ENCODE measurements around the gene AGBL1. TPM values are rescaled to one million over a fixed set of nuclear protein-coding genes. Genes with fewer than 3 reads are reported as not detected.

Gene AGBL1
- total RNA-seq, 1 experiment from 2014 or later: not detected

DNA sequence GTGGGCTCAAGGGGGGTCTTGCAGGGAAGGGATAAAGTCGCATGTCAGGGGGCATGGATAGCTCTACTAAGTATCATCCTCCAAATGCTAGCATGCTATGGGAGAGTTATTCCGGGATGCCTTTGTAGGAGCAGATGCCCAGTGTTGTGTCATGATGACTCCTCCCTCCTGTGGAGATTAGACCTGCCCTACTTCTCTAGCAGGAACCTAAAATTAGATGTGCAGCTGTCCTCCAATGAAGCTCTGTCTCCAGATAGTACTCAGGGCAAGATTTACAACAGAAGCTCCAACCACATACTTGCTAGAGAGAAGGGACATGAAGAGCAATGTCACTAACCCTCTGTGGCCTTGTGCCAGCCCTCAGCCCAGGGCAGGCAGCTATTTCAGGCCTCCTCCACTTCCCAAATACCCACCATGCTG lies 82.5 kb downstream of the AGBL1 start:
- H3K4me2 ChIP-seq (ENCODE audit: low read depth, low read length, poor library complexity, severe bottlenecking): no peak overlapping the region
- H3K36me3 ChIP-seq (ENCODE audit: insufficient read depth, low read length): no peaks in the 10 kb centered on the region
- no peak overlapping the region for H3K27ac ChIP-seq (ENCODE audit: low read length)
- H3K4me3 ChIP-seq (ENCODE audit: low read length): no peak overlapping the region
- no peak for DNase-seq
- H2AFZ ChIP-seq (ENCODE audit: low read length): no peak overlapping the region
- peaks cover 4% of the 10 kb centered on the region for H3K4me1 ChIP-seq (ENCODE audit: low read length)
- H4K20me1 ChIP-seq (ENCODE audit: insufficient read depth, low read depth, low read length): no peaks in the 10 kb centered on the region
- no peaks in the 10 kb centered on the region for H3K9me3 ChIP-seq (ENCODE audit: low read length)
- H3K9me2 ChIP-seq (replicated peaks; ENCODE audit: insufficient read depth, low read length): no peaks in the 10 kb centered on the region
- H3K27me3 ChIP-seq (ENCODE audit: low read length): no peaks in the 10 kb centered on the region
- no peak overlapping the region for H3K9ac ChIP-seq (ENCODE audit: low read length)
- H3K79me2 ChIP-seq (ENCODE audit: low read length): no peaks in the 10 kb centered on the region

DNA sequence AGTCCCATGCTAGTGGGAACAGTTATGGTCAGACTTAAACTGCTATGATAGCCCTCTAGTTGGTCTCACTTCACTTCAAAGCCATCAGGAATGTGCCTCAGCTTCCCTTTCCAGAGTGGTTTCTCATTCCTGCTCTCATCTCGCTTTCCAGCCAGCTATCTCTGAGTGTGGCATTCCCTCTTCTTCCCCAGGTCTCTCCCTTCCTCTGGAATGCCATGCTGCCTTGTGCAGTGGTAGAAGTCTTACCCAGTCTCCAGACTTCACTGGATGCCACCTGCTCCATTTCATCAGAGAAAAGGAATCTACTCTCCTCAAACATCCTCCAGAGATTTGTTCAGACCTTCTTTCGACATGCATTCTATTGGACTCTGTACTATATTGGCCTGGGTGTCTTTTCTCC lies 83.0 kb downstream of the AGBL1 start:
- DNase-seq: no peak
- Histone ChIP-seq H3K4me3 (ENCODE audit: low read length) (no peak overlapping the region), H3K4me1 (ENCODE audit: low read length) (no peaks in the 10 kb centered on the region), H3K4me2 (ENCODE audit: low read depth, low read length, poor library complexity, severe bottlenecking) (no peak overlapping the region), H3K27ac (ENCODE audit: low read length) (no peak overlapping the region), H3K9me3 (ENCODE audit: low read length) (no peaks in the 10 kb centered on the region), H3K36me3 (ENCODE audit: insufficient read depth, low read length) (no peaks in the 10 kb centered on the region), H4K20me1 (ENCODE audit: insufficient read depth, low read depth, low read length) (no peaks in the 10 kb centered on the region), H3K79me2 (ENCODE audit: low read length) (no peaks in the 10 kb centered on the region), H3K9ac (ENCODE audit: low read length) (no peak overlapping the region), H2AFZ (ENCODE audit: low read length) (no peak overlapping the region), H3K27me3 (ENCODE audit: low read length) (no peaks in the 10 kb centered on the region), H3K9me2 (replicated peaks; ENCODE audit: insufficient read depth, low read length) (no peaks in the 10 kb centered on the region)

GRCh38 chr15:86163816-86164215 lies 84.1 kb downstream of the AGBL1 start:
- H3K27me3 ChIP-seq (ENCODE audit: low read length): no peaks in the 10 kb centered on the region
- H3K36me3 ChIP-seq (ENCODE audit: insufficient read depth, low read length): no peaks in the 10 kb centered on the region
- no peak overlapping the region for H3K4me2 ChIP-seq (ENCODE audit: low read depth, low read length, poor library complexity, severe bottlenecking)
- no peaks in the 10 kb centered on the region for H3K4me1 ChIP-seq (ENCODE audit: low read length)
- no peaks in the 10 kb centered on the region for H4K20me1 ChIP-seq (ENCODE audit: insufficient read depth, low read depth, low read length)
- H2AFZ ChIP-seq (ENCODE audit: low read length): no peak overlapping the region
- H3K27ac ChIP-seq (ENCODE audit: low read length): no peak overlapping the region
- H3K4me3 ChIP-seq (ENCODE audit: low read length): no peak overlapping the region
- no peak for DNase-seq
- no peaks in the 10 kb centered on the region for H3K79me2 ChIP-seq (ENCODE audit: low read length)
- no peaks in the 10 kb centered on the region for H3K9me3 ChIP-seq (ENCODE audit: low read length)
- H3K9me2 ChIP-seq (replicated peaks; ENCODE audit: insufficient read depth, low read length): no peaks in the 10 kb centered on the region
- H3K9ac ChIP-seq (ENCODE audit: low read length): no peak overlapping the region

GRCh38 chr15:86164232-86164898 lies 84.7 kb downstream of the AGBL1 start:
- Histone ChIP-seq H3K79me2 (ENCODE audit: low read length) (no peaks in the 10 kb centered on the region), H3K9ac (ENCODE audit: low read length) (no peak overlapping the region), H3K27ac (ENCODE audit: low read length) (no peak overlapping the region), H3K9me2 (replicated peaks; ENCODE audit: insufficient read depth, low read length) (no peaks in the 10 kb centered on the region), H4K20me1 (ENCODE audit: insufficient read depth, low read depth, low read length) (no peaks in the 10 kb centered on the region), H3K4me1 (ENCODE audit: low read length) (no peaks in the 10 kb centered on the region), H3K36me3 (ENCODE audit: insufficient read depth, low read length) (no peaks in the 10 kb centered on the region), H3K4me3 (ENCODE audit: low read length) (no peak overlapping the region), H3K9me3 (ENCODE audit: low read length) (no peaks in the 10 kb centered on the region), H3K27me3 (ENCODE audit: low read length) (no peaks in the 10 kb centered on the region), H3K4me2 (ENCODE audit: low read depth, low read length, poor library complexity, severe bottlenecking) (no peak overlapping the region), H2AFZ (ENCODE audit: low read length) (no peak overlapping the region)
- DNase-seq: no peak

DNA sequence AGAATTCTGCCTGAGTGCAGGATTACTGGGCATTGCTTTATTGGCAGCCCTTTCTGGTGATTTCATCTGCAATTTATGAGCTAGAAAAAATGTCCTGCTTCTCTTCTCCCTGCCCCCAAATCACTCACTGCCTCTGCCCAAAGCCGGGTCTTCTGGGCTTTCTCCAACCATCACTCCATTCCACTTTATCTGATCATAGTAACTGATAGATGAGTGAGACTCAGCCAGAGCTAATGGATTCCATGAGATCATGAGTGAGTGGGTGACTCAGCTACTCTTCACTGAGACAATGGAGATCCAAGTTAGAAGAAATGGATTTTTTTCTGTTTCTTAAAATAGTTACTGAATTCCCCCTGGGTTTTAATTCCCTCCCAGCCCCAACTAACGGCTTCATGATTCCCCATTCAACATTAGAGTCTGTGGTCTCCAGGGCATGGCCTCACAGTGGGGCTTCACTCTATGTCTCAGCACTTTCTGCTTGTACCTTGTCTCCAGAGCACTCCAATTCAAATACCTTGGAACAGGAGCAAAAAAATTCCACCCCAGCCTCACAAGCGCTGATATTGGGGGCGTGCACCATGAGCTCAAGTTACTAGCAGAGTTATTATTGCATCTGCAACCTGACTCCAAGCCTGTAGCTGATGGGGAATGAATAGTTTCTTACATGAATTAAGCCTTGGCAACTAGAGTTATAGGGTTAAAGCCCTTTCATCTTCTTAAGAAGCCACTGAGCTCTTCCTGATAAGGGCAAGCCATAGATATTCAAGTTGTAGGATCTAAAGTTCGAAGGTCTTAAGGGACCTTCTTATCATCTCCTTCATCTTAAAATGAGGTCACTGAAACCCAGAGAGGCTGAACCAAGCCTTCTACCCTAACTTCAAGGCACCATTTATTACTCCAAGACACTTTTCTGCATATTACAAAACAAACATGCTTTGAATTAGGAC lies 85.9 kb downstream of the AGBL1 start:
- Histone ChIP-seq H3K9ac (ENCODE audit: low read length) (no peak overlapping the region), H3K9me3 (ENCODE audit: low read length) (no peaks in the 10 kb centered on the region), H3K79me2 (ENCODE audit: low read length) (no peaks in the 10 kb centered on the region), H3K4me1 (ENCODE audit: low read length) (no peaks in the 10 kb centered on the region), H3K36me3 (ENCODE audit: insufficient read depth, low read length) (no peaks in the 10 kb centered on the region), H2AFZ (ENCODE audit: low read length) (no peak overlapping the region), H3K4me3 (ENCODE audit: low read length) (no peak overlapping the region), H4K20me1 (ENCODE audit: insufficient read depth, low read depth, low read length) (no peaks in the 10 kb centered on the region), H3K9me2 (replicated peaks; ENCODE audit: insufficient read depth, low read length) (no peaks in the 10 kb centered on the region), H3K4me2 (ENCODE audit: low read depth, low read length, poor library complexity, severe bottlenecking) (no peak overlapping the region), H3K27ac (ENCODE audit: low read length) (no peak overlapping the region), H3K27me3 (ENCODE audit: low read length) (no peaks in the 10 kb centered on the region)
- DNase-seq: no peak

DNA sequence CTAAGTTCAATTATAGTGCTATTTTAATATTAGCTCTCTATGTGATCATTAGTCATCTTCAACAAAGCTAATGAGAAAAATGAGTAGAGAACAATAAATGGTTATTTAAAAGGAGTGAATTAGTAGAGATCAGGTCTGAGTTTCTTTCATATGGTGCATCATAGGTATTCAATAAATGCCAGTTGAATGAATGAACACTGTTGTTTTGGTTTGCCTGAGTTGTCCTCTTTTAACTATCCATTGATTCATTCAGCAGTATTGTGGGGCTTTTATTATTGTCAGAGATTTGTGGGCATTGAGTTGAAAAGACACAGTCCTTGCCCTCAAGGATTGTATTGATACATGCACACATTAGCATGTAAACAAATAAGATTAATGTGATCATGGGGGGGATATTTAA lies 88.2 kb downstream of the AGBL1 start:
- Histone ChIP-seq H3K4me2 (ENCODE audit: low read depth, low read length, poor library complexity, severe bottlenecking) (no peak overlapping the region), H2AFZ (ENCODE audit: low read length) (no peak overlapping the region), H3K9ac (ENCODE audit: low read length) (no peak overlapping the region), H3K9me3 (ENCODE audit: low read length) (no peaks in the 10 kb centered on the region), H3K79me2 (ENCODE audit: low read length) (no peaks in the 10 kb centered on the region), H4K20me1 (ENCODE audit: insufficient read depth, low read depth, low read length) (no peaks in the 10 kb centered on the region), H3K9me2 (replicated peaks; ENCODE audit: insufficient read depth, low read length) (no peaks in the 10 kb centered on the region), H3K27ac (ENCODE audit: low read length) (no peak overlapping the region), H3K4me1 (ENCODE audit: low read length) (no peaks in the 10 kb centered on the region), H3K36me3 (ENCODE audit: insufficient read depth, low read length) (no peaks in the 10 kb centered on the region), H3K4me3 (ENCODE audit: low read length) (no peak overlapping the region), H3K27me3 (ENCODE audit: low read length) (no peaks in the 10 kb centered on the region)
- no peak for DNase-seq

GRCh38 chr15:86178845-86179244 lies 99.2 kb downstream of the AGBL1 start:
- peak; percentile 43 for DNase-seq
- Histone ChIP-seq H3K79me2 (ENCODE audit: low read length) (no peaks in the 10 kb centered on the region), H3K9me2 (replicated peaks; ENCODE audit: insufficient read depth, low read length) (no peaks in the 10 kb centered on the region), H3K4me3 (ENCODE audit: low read length) (no peak overlapping the region), H3K36me3 (ENCODE audit: insufficient read depth, low read length) (no peaks in the 10 kb centered on the region), H3K4me1 (ENCODE audit: low read length) (no peaks in the 10 kb centered on the region), H3K27me3 (ENCODE audit: low read length) (0 out of 2 replicates have a peak, but pooled peaks cover 3% of the 10 kb centered on the region), H3K9ac (ENCODE audit: low read length) (no peak overlapping the region), H4K20me1 (ENCODE audit: insufficient read depth, low read depth, low read length) (no peaks in the 10 kb centered on the region), H2AFZ (ENCODE audit: low read length) (no peak overlapping the region), H3K27ac (ENCODE audit: low read length) (no peak overlapping the region), H3K4me2 (ENCODE audit: low read depth, low read length, poor library complexity, severe bottlenecking) (no peak overlapping the region), H3K9me3 (ENCODE audit: low read length) (no peaks in the 10 kb centered on the region; the same call in 1 of the 2 replicates)
